Trophoblast cell (in vitro differentiated cells and primary cell): ENCODE results near the gene ING2.

ENCODE experiments used
- DNase-seq, 2 donors: peaks; one replicate each; pipeline ENCODE4 v3.0.0-alpha.2; 2016
- H2AFZ ChIP-seq: 2 replicates; pipeline ENCODE4 v1.6.1; 2013; ENCODE audit warnings: low read length, moderate library complexity, mild to moderate bottlenecking; ENCODE audit not compliant: insufficient read depth, poor library complexity
- H2AK5ac ChIP-seq: 2 replicates; pipeline ENCODE4 v1.6.1; 2013; ENCODE audit warnings: mild to moderate bottlenecking, low read length
- H2BK120ac ChIP-seq: 2 replicates; pipeline ENCODE4 v1.6.1; 2013; ENCODE audit warnings: low read length, mild to moderate bottlenecking, moderate library complexity; ENCODE audit not compliant: insufficient read depth, poor library complexity
- H2BK12ac ChIP-seq: 2 replicates; pipeline ENCODE4 v1.6.1; 2013; ENCODE audit warnings: mild to moderate bottlenecking, low read length, moderate library complexity
- H2BK5ac ChIP-seq: 2 replicates; pipeline ENCODE4 v1.6.1; 2013; ENCODE audit warnings: low read length, low read depth, moderate library complexity, mild to moderate bottlenecking; ENCODE audit not compliant: poor library complexity
- H3K14ac ChIP-seq: 2 replicates; pipeline ENCODE4 v1.6.1; 2013; ENCODE audit warnings: mild to moderate bottlenecking, low read length
- H3K18ac ChIP-seq: 2 replicates; pipeline ENCODE4 v1.6.1; 2013; ENCODE audit warnings: mild to moderate bottlenecking, low read length
- H3K23ac ChIP-seq: 2 replicates; pipeline ENCODE4 v1.6.1; 2013; ENCODE audit warnings: low read length
- H3K27ac ChIP-seq: 2 replicates; pipeline ENCODE4 v1.5.1; 2013; ENCODE audit warnings: low read depth, mild to moderate bottlenecking, inconsistent platforms, low read length, moderate library complexity
- H3K27me3 ChIP-seq: 2 replicates; pipeline ENCODE4 v1.6.1; 2013; ENCODE audit warnings: inconsistent platforms, mild to moderate bottlenecking, low read length, moderate library complexity; ENCODE audit not compliant: insufficient read depth
- H3K36me3 ChIP-seq, 2 experiments: 1 replicate in 1 of 2; 2 replicates in 1 of 2; pipeline ENCODE4 v1.6.1; 2013; ENCODE audit warnings: low read length in 2 of 2, mild to moderate bottlenecking in 2 of 2, moderate library complexity in 1 of 2; ENCODE audit not compliant: insufficient read depth in 2 of 2, control insufficient read depth in 1 of 2
- H3K4ac ChIP-seq: 2 replicates; pipeline ENCODE4 v1.6.1; 2013; ENCODE audit warnings: low read depth, mild to moderate bottlenecking, low read length, moderate library complexity
- H3K4me1 ChIP-seq, 2 experiments: 1 replicate in 1 of 2; 2 replicates in 1 of 2; pipeline ENCODE4 v1.6.1; 2013; ENCODE audit warnings: low read length in 2 of 2, mild to moderate bottlenecking in 2 of 2, moderate library complexity in 1 of 2; ENCODE audit not compliant: insufficient read depth in 2 of 2, control insufficient read depth in 1 of 2
- H3K4me2 ChIP-seq: 2 replicates; pipeline ENCODE4 v1.6.1; 2013; ENCODE audit warnings: inconsistent platforms, mild to moderate bottlenecking, low read length, moderate library complexity
- H3K4me3 ChIP-seq: 2 replicates; pipeline ENCODE4 v1.5.1; 2013; ENCODE audit warnings: mild to moderate bottlenecking, low read depth, low read length, inconsistent platforms
- H3K79me1 ChIP-seq: one replicate; pipeline ENCODE4 v1.6.1; 2013; ENCODE audit warnings: low read length
- H3K79me2 ChIP-seq: 2 replicates; pipeline ENCODE4 v1.6.1; 2013; ENCODE audit warnings: low read length, mild to moderate bottlenecking; ENCODE audit not compliant: control insufficient read depth, insufficient read depth, poor library complexity
- H3K9ac ChIP-seq: 2 replicates; pipeline ENCODE4 v1.6.1; 2013; ENCODE audit warnings: mild to moderate bottlenecking, low read length
- H3K9me3 ChIP-seq: 2 replicates; pipeline ENCODE4 v1.6.1; 2013; ENCODE audit warnings: low read depth, mild to moderate bottlenecking, control low read depth, inconsistent platforms, low read length; ENCODE audit not compliant: insufficient read depth
- H4K12ac ChIP-seq: 2 replicates; pipeline ENCODE4 v1.6.1; 2013; ENCODE audit warnings: low read depth, mild to moderate bottlenecking, low read length, moderate library complexity
- H4K8ac ChIP-seq: 2 replicates; pipeline ENCODE4 v1.6.1; 2013; ENCODE audit warnings: low read depth, mild to moderate bottlenecking, low read length, moderate library complexity
- H4K91ac ChIP-seq: one replicate; pipeline ENCODE4 v1.6.1; 2013; ENCODE audit warnings: low read depth, mild to moderate bottlenecking, low read length, moderate library complexity
- WGBS: extraction: QIAGEN DNeasy Blood & Tissue Kit; methylation state at CpG from one replicate; pipeline ENCODE4 v1.1.7; 2013; ENCODE audit warnings: missing lambda C conversion rate; ENCODE audit not compliant: insufficient read length, insufficient coverage; ENCODE audit errors: extremely low coverage; 5-methylcytosine and 5-hydroxymethylcytosine counted together

Gene ING2

DNA sequence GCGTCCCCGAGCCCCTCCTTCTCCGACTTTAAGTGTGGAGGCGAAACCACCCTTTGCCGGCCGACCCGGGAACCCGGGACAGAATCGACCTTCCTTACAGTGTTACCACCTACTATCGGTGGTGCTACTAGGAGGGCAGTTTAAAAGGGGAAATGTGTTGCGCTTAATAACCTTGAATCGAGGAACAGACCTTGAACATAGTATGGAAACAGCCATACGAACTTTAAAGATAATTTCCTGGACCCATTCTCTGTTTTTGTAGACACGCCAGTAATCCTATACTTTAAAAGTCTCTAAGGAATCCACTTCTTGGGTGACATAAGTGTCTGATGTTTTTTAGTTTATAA lies 1.5 kb downstream of the ING2 start:
- no peaks in the 10 kb centered on the region for H3K9me3 ChIP-seq

DNA sequence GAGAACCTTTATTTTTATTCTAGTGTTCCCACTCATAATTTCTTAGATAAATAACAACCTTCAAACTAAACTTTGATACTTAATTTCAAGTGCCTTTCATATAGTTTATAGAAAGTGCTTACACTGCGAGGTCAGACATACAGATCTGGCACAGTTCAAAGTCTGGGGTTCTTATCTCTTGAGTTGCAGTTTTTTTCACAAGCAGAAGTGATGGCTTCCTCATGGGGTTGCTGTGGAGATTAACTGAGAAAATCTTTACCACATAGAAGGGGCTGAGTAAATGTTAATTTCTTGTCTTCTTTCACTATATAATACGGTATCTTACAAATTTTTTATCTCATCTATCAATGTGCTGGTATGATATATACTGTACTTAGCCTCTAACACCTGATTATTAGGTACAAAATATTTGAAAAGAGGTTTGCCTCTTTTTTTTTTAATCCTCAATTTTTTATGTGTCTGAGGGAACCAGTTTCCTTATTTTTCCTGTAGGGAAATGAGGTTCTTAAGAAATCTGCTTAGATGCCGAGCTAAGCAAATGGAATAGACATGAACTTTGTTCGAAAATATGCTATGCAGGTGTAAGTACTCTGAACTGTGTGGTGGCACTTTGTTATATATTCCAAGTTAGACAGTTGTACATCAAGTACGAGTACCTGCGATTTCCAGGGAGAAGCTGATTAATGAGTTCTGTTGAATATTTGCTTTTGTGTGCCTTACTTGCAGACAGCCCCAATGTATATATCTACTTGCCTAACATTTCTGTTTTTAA lies 3.3 kb downstream of the ING2 start:
- Histone ChIP-seq H3K4ac (no peak overlapping the region), H3K79me1 (peaks cover 20% of the 10 kb centered on the region), H4K8ac (no peak overlapping the region), H3K4me1 (no peaks in the 10 kb centered on the region), H3K18ac (no peak overlapping the region), H4K91ac (no peak overlapping the region), H3K14ac (no peak overlapping the region), H3K9ac (no peak overlapping the region), H4K12ac (no peak overlapping the region), H3K4me3 (no peak overlapping the region), H2BK12ac (no peak overlapping the region), H3K4me2 (no peak overlapping the region), H3K9me3 (no peaks in the 10 kb centered on the region), H2BK5ac (no peak overlapping the region), H3K27ac (no peak overlapping the region), H2AFZ (no peak overlapping the region), H3K79me2 (peaks cover 11% of the 10 kb centered on the region), H3K23ac (no peak overlapping the region), H3K36me3 (peaks cover 2 to 4% of the 10 kb centered on the region in 2 experiments), H3K27me3 (no peaks in the 10 kb centered on the region), H2AK5ac (no peak overlapping the region), H2BK120ac (no peak overlapping the region)
- DNase-seq, result no peak
- no CpG with 5 or more reads among the region's 6 CpGs for WGBS

More for the DNA sequence above, 1.5 kb downstream of the ING2 start:
- no peak overlapping the region for H2AFZ ChIP-seq
- WGBS, result no CpG with 5 or more reads among the region's 14 CpGs
- peak overlapping the region; percentile 79 for H3K4me2 ChIP-seq
- no peak overlapping the region for H2BK12ac ChIP-seq
- no peak overlapping the region for H3K4ac ChIP-seq
- H3K27me3 ChIP-seq, result no peaks in the 10 kb centered on the region
- H4K8ac ChIP-seq, result no peak overlapping the region
- H3K4me3 ChIP-seq, result peak overlapping the region; percentile 83
- H3K14ac ChIP-seq, result no peak overlapping the region
- H3K18ac ChIP-seq, result no peak overlapping the region
- peak overlapping the region; percentile 74 for H3K9ac ChIP-seq
- H4K91ac ChIP-seq, result no peak overlapping the region
- no peaks in the 10 kb centered on the region for H3K4me1 ChIP-seq
- H4K12ac ChIP-seq, result no peak overlapping the region
- H2BK120ac ChIP-seq, result no peak overlapping the region
- peaks cover 11% of the 10 kb centered on the region for H3K79me2 ChIP-seq
- peaks cover 2 to 4% of the 10 kb centered on the region in 2 experiments for H3K36me3 ChIP-seq
- no peak overlapping the region for H2BK5ac ChIP-seq
- no peak overlapping the region for H2AK5ac ChIP-seq
- H3K23ac ChIP-seq, result no peak overlapping the region
- no peak for DNase-seq
- H3K79me1 ChIP-seq, result peaks cover 20% of the 10 kb centered on the region
- peak overlapping the region; percentile 93 for H3K27ac ChIP-seq

DNA sequence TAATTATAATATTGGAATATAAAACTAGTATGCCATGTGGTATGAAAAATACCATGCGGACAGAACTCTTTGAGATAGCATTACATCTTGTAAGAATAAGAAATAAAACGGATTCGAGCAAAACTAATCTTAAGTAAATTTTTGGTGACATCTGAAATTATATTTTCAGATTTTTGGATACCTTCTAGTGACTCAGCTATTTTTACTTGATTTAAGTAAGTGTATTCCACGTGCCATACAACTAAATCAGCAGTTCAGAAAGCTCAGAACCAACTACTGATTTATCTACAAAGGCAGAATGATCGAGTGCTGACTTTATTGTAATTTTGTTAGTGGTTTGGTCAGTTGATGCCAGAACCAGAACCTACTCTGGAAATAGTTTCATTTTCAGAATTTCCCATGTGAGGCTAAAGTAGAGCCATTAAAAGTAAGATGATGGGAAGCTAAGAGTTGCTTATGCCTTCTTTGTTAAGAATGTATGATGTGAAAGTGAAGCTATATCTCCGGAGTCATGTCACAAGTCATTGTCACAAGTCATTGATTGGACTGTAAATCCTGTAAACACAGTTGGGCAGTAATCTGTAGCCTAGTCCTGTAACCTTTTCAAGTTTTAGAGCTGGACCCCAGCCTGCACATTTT lies 4.0 kb downstream of the ING2 start:
- H3K36me3 ChIP-seq, result peaks cover 2 to 4% of the 10 kb centered on the region in 2 experiments
- peaks cover 18% of the 10 kb centered on the region for H3K79me1 ChIP-seq
- H3K4ac ChIP-seq, result no peak overlapping the region
- H3K18ac ChIP-seq, result no peak overlapping the region
- H2BK120ac ChIP-seq, result no peak overlapping the region
- H3K9me3 ChIP-seq, result no peaks in the 10 kb centered on the region
- no peak overlapping the region for H2AFZ ChIP-seq
- peaks cover 9% of the 10 kb centered on the region for H3K79me2 ChIP-seq
- H4K12ac ChIP-seq, result no peak overlapping the region
- H3K27ac ChIP-seq, result no peak overlapping the region
- no peak overlapping the region for H3K9ac ChIP-seq
- H3K4me3 ChIP-seq, result no peak overlapping the region
- no peak overlapping the region for H2BK5ac ChIP-seq
- H2AK5ac ChIP-seq, result no peak overlapping the region
- H3K23ac ChIP-seq, result no peak overlapping the region
- DNase-seq, result no peak
- H2BK12ac ChIP-seq, result no peak overlapping the region
- H3K27me3 ChIP-seq, result no peaks in the 10 kb centered on the region
- no peak overlapping the region for H4K91ac ChIP-seq
- no peak overlapping the region for H3K14ac ChIP-seq
- H4K8ac ChIP-seq, result no peak overlapping the region
- no peak overlapping the region for H3K4me2 ChIP-seq
- H3K4me1 ChIP-seq, result no peaks in the 10 kb centered on the region
- WGBS, result no CpG with 5 or more reads among the region's 6 CpGs

DNA sequence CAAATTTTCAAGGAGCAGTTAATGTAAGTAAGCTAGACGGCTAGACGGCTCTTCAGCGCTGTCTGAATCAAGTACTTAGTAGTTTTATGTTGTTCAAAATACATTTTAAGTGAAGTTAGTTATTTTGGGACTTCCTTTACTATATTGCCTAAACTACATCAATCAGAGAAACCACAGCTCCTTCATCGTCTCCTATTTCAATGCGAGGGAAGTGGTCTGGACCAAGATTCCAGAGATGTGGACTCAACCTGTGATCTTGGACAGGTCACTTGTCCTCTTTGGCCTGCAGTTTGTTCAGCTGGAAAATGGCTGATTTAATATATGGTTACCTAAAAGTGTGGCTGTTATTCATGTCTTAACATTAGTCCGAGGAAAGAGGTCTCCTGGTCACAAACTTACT lies 10.6 kb downstream of the ING2 start:
- H3K9me3 ChIP-seq, result no peaks in the 10 kb centered on the region
- no peak overlapping the region for H2BK12ac ChIP-seq
- H2BK120ac ChIP-seq, result no peak overlapping the region
- H3K79me2 ChIP-seq, result no peaks in the 10 kb centered on the region
- no peak overlapping the region for H3K4me2 ChIP-seq
- no peak for DNase-seq
- H3K27ac ChIP-seq, result no peak overlapping the region
- no peaks in the 10 kb centered on the region for H3K27me3 ChIP-seq
- H3K4me3 ChIP-seq, result no peak overlapping the region
- H3K4ac ChIP-seq, result no peak overlapping the region
- no peak overlapping the region for H3K9ac ChIP-seq
- no CpG with 5 or more reads among the region's 6 CpGs for WGBS
- H2AFZ ChIP-seq, result no peak overlapping the region
- no peak overlapping the region for H4K91ac ChIP-seq
- H3K4me1 ChIP-seq, result no peaks in the 10 kb centered on the region
- no peak overlapping the region for H3K18ac ChIP-seq
- H4K8ac ChIP-seq, result no peak overlapping the region
- H3K23ac ChIP-seq, result no peak overlapping the region
- no peak overlapping the region for H2AK5ac ChIP-seq
- peaks cover under 1 to 2% of the 10 kb centered on the region in 2 experiments for H3K36me3 ChIP-seq
- no peak overlapping the region for H4K12ac ChIP-seq
- no peak overlapping the region for H3K14ac ChIP-seq
- H2BK5ac ChIP-seq, result no peak overlapping the region
- no peaks in the 10 kb centered on the region for H3K79me1 ChIP-seq
